Subcutaneous adipose tissue (tissue), 4 donors: Measurements from ENCODE around the gene MAS1L. TPM values are rescaled to one million over a fixed set of nuclear protein-coding genes. Genes with fewer than 3 reads are reported as not detected.

Source experiments
- CTCF ChIP-seq: fragments of 450-650 bp; IDR thresholded peaks from one replicate; pipeline ENCODE4 v1.5.1; 2016; ENCODE audit warnings: low read depth, mild to moderate bottlenecking, control low read depth, antibody characterized with exemption, moderate library complexity
- total RNA-seq, 4 donors: library from RNA; depleted of rRNA; stranded (reverse); fragments of >200 nt; gene quantifications; one replicate each; pipeline ENCODE4 v1.1.0, GENCODE V29; 2016

MAS1L gene
- total RNA-seq, 4 donors from 2014 or later: not detected

- TF ChIP-seq CTCF: no peak
Observed at GRCh38 chr6:29527564-29527963, 39.8 kb upstream of the MAS1L start.

DNA sequence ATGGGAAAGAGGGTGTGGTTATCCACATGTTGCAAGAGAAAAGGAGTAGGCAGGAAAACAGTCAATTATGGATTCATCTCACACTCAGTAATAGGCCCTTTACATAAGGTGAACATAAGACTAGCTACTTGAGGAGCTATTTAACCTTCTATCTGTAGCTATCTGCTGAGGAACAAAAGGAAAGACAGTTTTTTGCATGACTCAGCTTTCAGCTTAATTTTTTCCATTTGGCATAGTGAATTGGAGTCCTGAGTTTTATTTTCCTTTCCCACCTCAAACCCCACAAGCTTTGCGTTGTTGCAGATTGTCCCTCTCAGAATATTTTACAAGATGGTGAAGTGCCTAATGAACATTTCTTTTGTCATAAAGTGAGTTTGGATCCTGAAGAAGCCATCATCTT, 39.4 kb upstream of the MAS1L start:
- no peak for TF ChIP-seq CTCF

DNA sequence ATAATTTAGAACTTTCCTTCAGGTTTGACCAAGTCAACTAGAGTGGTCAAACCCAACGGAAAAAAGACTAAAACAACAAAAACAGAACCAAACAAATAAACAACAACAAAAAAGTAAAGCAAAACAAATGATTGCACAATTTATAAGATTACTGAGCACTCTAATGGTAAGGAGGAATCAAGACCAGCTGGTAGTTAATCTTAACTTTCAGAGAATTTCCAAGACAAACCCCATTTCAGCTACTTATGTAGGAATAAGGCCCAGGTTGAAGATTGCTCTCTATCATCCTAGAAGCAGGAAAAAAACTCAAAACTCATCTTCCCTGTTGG, 37.5 kb upstream of the MAS1L start:
- TF ChIP-seq CTCF: no peak

GRCh38 chr6:29524444-29525310, 36.9 kb upstream of the MAS1L start:
- no peak for TF ChIP-seq CTCF

GRCh38 chr6:29524044-29524443, 36.3 kb upstream of the MAS1L start:
- no peak for TF ChIP-seq CTCF

DNA sequence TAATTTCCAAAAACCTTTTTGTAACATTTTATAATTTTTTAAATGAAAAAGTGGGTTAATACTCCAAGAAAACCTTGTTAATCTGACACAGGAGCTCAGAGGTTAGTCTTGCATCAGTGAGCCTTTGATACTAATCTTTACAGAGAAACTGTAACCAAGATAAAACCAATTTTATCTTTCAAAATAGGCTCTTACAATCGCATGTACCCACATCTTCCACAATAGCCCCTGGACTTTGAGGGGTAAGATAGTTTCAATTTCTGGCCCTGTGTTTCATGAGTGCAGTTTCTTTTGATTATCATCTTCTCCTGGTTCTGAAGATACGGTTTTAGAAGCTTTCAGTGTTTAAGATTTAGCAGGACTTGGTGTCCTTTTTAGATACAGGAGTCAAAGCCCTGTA, 34.5 kb upstream of the MAS1L start:
- TF ChIP-seq CTCF: no peak

DNA sequence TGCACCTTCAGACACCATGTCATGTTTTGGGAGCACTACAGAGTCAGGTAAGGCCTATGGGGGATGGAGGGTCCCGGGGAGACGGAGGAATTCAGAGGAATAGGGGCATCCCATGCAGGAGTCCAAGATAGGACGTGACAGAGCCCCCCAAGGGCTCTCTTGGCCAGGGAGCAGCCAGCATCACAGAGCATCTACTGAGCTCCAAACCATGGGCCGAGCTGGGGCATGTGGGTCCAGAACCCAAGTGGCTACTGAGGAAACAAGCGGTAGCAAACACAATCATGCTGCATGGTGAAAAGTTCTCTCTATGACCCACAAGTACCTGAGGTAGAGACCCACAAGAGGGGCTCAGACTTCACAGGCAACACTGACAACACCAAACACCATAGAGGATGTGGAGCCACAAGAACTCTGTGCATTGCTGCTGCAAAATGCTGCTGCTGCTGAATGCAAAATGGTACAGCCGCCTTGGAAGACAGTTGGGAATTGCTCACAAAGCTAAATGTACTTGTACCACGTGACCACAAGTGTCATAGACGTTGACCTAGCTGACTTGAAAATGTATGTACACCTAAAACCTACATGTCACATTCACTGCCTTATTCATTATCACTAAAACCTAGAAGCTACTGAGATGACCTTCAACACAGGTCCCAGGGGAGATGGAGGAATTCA, 33.4 kb upstream of the MAS1L start:
- no peak for TF ChIP-seq CTCF
